Measurements from ENCODE around the gene PDYN. TPM values are rescaled to one million over a fixed set of nuclear protein-coding genes. Genes with fewer than 3 reads are reported as not detected.

Gene PDYN
- total RNA-seq, 4 donors from 2014 or later, result not detected

DNA sequence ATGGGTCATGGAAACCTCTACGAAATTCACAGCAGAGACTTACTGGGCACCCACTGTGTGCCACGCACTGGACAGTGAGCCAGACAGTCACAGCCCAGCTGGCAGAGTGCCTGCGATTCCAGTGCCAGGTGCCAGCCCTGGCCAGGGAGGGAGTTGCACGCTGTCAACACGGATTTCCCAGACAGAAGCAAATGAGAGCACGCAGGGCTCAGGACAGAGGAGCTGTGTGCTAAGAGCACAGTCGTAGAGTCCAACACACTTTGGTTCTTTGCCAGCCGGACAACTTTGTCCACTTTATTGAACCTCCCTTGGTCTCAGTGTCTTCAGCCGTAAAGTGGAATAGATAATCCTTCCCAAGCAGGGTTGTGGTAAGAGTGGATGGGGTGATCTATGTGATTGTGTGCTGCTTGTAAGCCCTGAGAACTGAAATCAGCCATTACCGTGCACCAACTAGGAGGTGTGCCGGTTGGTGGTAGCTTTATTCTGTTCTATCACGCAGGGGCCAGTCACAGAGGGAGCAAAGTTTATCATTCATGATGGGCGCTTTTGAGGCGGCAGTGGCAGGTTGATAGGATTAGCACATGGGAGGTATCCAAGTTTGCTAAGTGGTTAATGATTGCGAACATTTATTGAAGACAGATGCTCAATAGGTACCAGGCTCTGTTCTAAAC is 58.0 kb downstream of the PDYN start:
- TF ChIP-seq POLR2A (IDR thresholded peaks at IDR 0.05), result no peak
- TF ChIP-seq, protein P1, sequence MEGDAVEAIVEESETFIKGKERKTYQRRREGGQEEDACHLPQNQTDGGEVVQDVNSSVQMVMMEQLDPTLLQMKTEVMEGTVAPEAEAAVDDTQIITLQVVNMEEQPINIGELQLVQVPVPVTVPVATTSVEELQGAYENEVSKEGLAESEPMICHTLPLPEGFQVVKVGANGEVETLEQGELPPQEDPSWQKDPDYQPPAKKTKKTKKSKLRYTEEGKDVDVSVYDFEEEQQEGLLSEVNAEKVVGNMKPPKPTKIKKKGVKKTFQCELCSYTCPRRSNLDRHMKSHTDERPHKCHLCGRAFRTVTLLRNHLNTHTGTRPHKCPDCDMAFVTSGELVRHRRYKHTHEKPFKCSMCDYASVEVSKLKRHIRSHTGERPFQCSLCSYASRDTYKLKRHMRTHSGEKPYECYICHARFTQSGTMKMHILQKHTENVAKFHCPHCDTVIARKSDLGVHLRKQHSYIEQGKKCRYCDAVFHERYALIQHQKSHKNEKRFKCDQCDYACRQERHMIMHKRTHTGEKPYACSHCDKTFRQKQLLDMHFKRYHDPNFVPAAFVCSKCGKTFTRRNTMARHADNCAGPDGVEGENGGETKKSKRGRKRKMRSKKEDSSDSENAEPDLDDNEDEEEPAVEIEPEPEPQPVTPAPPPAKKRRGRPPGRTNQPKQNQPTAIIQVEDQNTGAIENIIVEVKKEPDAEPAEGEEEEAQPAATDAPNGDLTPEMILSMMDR (IDR thresholded peaks at IDR 0.05), result no peak
- H3K4me3 ChIP-seq (replicated peaks in 1 of 3), result no peak overlapping the region
- H3K4me1 ChIP-seq, result no peaks in the 10 kb centered on the region
- WGBS, 2 donors, result 76 to 83% methylated on average over 15 of the region's 15 CpGs
- H3K27me3 ChIP-seq, result no peaks in the 10 kb centered on the region
- no peak overlapping the region for H3K27ac ChIP-seq
- no peaks in the 10 kb centered on the region for H3K36me3 ChIP-seq
- no peak for DNase-seq
- intact Hi-C loops (cut with DNase I), result no loop called here
- H3K9me3 ChIP-seq, result no peaks in the 10 kb centered on the region

DNA sequence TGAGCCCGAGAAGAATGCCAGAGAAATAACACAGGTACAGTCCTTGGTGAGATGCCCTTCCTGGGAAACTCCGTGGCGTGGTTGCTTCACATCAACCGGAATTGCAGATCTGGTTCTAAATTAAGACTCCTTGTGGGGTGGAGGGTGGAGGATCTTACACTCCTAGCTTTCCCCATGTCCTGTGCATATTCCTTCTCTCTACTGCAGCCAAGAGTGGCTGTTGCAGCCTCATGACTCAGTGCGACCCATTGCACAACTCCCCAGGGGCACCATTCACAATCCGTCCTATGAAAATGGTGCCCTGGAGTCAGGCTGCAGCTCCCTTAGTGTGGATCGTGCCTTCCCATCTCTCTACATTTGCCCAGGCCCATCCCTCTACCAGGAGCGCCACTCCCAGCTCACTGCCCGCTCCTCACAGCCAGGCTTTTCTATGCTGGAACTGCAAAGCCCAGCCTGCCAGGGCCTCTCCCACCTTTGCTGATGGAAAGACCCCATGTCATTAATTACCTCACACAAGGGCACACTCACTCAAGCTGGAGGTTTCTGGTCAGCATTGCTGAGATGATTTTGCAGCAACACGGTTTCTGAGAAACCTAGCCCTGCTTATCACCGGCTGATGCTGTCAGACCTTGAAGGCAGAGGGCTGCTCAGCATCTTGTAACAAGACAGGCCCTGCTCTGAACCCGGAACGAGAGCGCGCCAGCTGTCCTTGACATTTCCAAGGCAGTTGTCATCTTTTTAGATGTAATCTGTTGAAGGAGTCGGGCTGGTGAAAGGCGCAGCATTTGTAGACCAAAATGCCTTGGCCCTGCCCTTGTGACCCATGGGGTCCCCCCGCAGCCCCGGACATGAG is 58.9 kb downstream of the PDYN start:
- Histone ChIP-seq H3K4me1 (no peaks in the 10 kb centered on the region), H3K27me3 (no peaks in the 10 kb centered on the region), H3K4me3 (replicated peaks in 1 of 3) (no peak overlapping the region), H3K9me3 (no peaks in the 10 kb centered on the region), H3K36me3 (no peaks in the 10 kb centered on the region), H3K27ac (no peak overlapping the region)
- intact Hi-C loops (cut with DNase I), result no loop called here
- 87 to 89% methylated on average over 19 of the region's 19 CpGs for WGBS, 2 donors
- TF ChIP-seq POLR2A (IDR thresholded peaks at IDR 0.05), result no peak
- TF ChIP-seq, protein P1 (IDR thresholded peaks at IDR 0.05), result no peak
- peak; percentile 23 to 31 for DNase-seq

DNA sequence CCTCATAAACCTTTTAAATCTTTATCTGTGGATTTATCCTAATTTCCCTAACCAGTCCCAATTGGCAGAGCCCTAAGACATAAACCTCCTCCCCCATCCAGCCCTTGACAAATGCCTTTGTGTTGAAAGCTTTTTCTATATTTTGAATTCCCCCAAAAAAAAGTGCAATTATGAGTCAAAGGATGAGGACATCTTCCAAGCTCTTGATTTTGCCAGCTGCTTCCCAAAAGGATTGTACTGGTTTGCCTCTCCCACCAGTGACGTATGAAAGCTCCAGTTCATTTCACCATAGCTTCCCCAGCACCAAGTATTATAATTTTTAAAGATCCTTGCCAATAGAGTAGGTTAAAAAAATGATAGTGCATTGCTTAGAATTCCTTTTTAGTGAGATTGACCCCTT is 59.7 kb downstream of the PDYN start:
- no peaks in the 10 kb centered on the region for H3K4me1 ChIP-seq
- H3K27me3 ChIP-seq, result no peaks in the 10 kb centered on the region
- no peak overlapping the region for H3K27ac ChIP-seq
- 79 to 84% methylated on average over 1 of the region's 1 CpG for WGBS, 2 donors
- no peak for TF ChIP-seq POLR2A (IDR thresholded peaks at IDR 0.05)
- TF ChIP-seq, protein P1 (IDR thresholded peaks at IDR 0.05), result no peak
- H3K9me3 ChIP-seq, result no peaks in the 10 kb centered on the region
- H3K4me3 ChIP-seq (replicated peaks in 1 of 3), result no peak overlapping the region
- H3K36me3 ChIP-seq, result no peaks in the 10 kb centered on the region
- DNase-seq, result no peak
- intact Hi-C loops (cut with DNase I), result no loop called here

DNA sequence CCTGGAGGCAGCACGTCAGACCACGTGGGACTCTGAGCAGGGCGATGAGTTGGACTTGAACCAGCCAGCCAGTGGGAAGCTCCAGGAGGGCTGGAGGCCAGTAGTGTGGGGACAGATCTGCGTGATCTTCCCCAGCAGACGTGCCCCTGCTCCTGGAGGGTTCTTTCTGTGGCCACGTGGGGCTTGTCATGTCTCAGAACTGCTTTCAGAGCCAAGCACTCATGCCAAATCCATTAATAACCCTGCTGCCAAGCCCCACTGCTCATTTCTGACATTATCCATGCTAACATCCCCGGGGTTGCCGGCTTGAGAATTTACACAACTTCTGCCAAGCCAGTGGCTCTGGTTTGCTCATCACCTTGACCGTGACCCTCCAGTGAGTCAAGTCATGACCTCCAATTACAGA is 60.4 kb downstream of the PDYN start:
- intact Hi-C loops (cut with DNase I), result no loop called here
- WGBS, 2 donors, result 65 to 80% methylated on average over 9 of the region's 9 CpGs
- H3K27ac ChIP-seq, result no peak overlapping the region
- H3K9me3 ChIP-seq, result no peaks in the 10 kb centered on the region
- H3K36me3 ChIP-seq, result no peaks in the 10 kb centered on the region
- DNase-seq, result peak in 1 of 2 donors; percentile 4
- TF ChIP-seq, protein P1 (IDR thresholded peaks at IDR 0.05), result no peak
- no peak for TF ChIP-seq POLR2A (IDR thresholded peaks at IDR 0.05)
- no peaks in the 10 kb centered on the region for H3K4me1 ChIP-seq
- H3K4me3 ChIP-seq (replicated peaks in 1 of 3), result no peak overlapping the region
- H3K27me3 ChIP-seq, result no peaks in the 10 kb centered on the region

DNA sequence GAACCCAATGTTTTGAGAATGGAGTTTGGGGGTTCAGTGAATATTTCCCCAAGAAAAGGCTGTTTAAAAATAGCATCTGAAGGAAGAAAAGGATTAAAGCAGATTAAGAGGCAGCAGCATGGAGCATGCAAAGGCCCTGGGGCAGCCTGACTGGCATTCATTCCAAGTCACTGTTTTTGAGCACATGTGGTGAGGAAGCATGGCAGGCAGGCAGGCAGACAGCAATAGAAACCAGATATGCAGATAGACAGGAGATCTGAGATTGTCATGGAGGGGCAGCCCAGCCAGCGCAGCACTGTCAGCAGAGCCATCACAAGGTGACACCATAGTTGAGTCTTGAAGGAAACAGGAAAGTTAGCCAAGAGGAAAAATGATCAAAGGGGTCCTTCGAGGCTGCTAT is 60.9 kb downstream of the PDYN start:
- Histone ChIP-seq H3K4me1 (no peaks in the 10 kb centered on the region), H3K9me3 (no peaks in the 10 kb centered on the region), H3K27ac (no peak overlapping the region), H3K36me3 (no peaks in the 10 kb centered on the region), H3K27me3 (no peaks in the 10 kb centered on the region), H3K4me3 (replicated peaks in 1 of 3) (no peak overlapping the region)
- TF ChIP-seq, protein P1 (IDR thresholded peaks at IDR 0.05), result no peak
- no peak for TF ChIP-seq POLR2A (IDR thresholded peaks at IDR 0.05)
- intact Hi-C loops (cut with DNase I), result no loop called here
- 68 to 74% methylated on average over 2 of the region's 2 CpGs for WGBS, 2 donors
- DNase-seq, result no peak
